HCT116 (cell line): Measurements from ENCODE around the gene CHMP1B. TPM values are rescaled to one million over a fixed set of nuclear protein-coding genes. Genes with fewer than 3 reads are reported as not detected.

ENCODE experiments used
- ATAC-seq: fragments of 200-7000 bp; cut with Tn5 transposase; 2 replicates; pipeline ENCODE4 v1.9.1; 2020; ENCODE audit warnings: mild to moderate bottlenecking, moderate library complexity
- BruUV-seq: library from RNA; stranded (reverse); fragments of 400-500 nt; replicated peaks from 2 replicates; lab custom pipeline; 2021; lab: Mats Ljungman, UMichigan
- CTCF ChIA-PET: fragments of 300-600 bp; sonication (Branson Sonifier 250); formaldehyde crosslinking; loops from one replicate; lab custom pipeline; 2021; ENCODE audit warnings: antibody characterized with exemption; lab: Charles Lee
- POLR2A ChIA-PET: fragments of 300-600, 350-600 bp; sonication (Branson Sonifier 250); formaldehyde crosslinking; loops from one replicate; lab custom pipeline; 2021; ENCODE audit warnings: antibody characterized with exemption; lab: Charles Lee
- RAD21 ChIA-PET, 2 experiments: fragments of 300-600 bp; sonication (Branson Sonifier 250); formaldehyde crosslinking; loops; one replicate each; lab custom pipeline; 2023; ENCODE audit warnings: low total read pairs in 2 of 2; ENCODE audit not compliant: uncharacterized antibody in 2 of 2, unreplicated experiment in 2 of 2, low non-redundant PET in 1 of 2; lab: Charles Lee
- DNase-seq: peaks from one replicate; pipeline ENCODE4 v3.0.0-alpha.2; 2010; ENCODE audit warnings: low read depth, low spot score
- H2AFZ ChIP-seq: fragments of 200-600 bp; shearing (Covaris generic), sonication (generic); 2 replicates; pipeline ENCODE4 v1.6.1; 2017; ENCODE audit warnings: low read depth, mixed run types, mixed read lengths, antibody characterized with exemption, low read length; ENCODE audit not compliant: poor library complexity, severe bottlenecking
- H3K27ac ChIP-seq: 2 replicates; pipeline ENCODE4 v1.5.1; 2012; ENCODE audit warnings: low read depth, low read length
- H3K27me3 ChIP-seq: fragments of 200-600 bp; sonication (generic); 2 replicates; pipeline ENCODE4 v1.6.1; 2016; ENCODE audit warnings: mixed run types, low read length, mixed read lengths; ENCODE audit not compliant: insufficient read depth
- H3K36me3 ChIP-seq, 2 experiments: fragments of 200-500 bp in 1 of 2; fragments of 200-600 bp in 1 of 2; sonication (Bioruptor generic) in 1 of 2; sonication (generic) in 1 of 2; 2 replicates each; pipeline versions ENCODE4 v1.5.1 to v1.6.1; 2014 to 2016; ENCODE audit warnings: low read length in 2 of 2, inconsistent platforms in 1 of 2, mixed read lengths in 1 of 2, mixed run types in 1 of 2; ENCODE audit not compliant: insufficient read depth in 2 of 2, control insufficient read depth in 1 of 2
- H3K4me1 ChIP-seq, 2 experiments: fragments of 200-600 bp in 1 of 2; sonication (generic) in 1 of 2; 2 replicates each; pipeline versions ENCODE4 v1.5.1 to v1.6.1; 2012 to 2017; ENCODE audit warnings: low read length in 2 of 2, inconsistent platforms in 1 of 2, mild to moderate bottlenecking in 1 of 2, mixed read lengths in 1 of 2, mixed run types in 1 of 2, moderate library complexity in 1 of 2; ENCODE audit not compliant: insufficient read depth in 2 of 2, control insufficient read depth in 1 of 2
- H3K4me2 ChIP-seq: fragments of 200-600 bp; sonication (generic); 2 replicates; pipeline ENCODE4 v1.6.1; 2017; ENCODE audit warnings: mixed run types, low read length, mixed read lengths
- H3K4me3 ChIP-seq, 2 experiments: fragments of 200-600 bp in 1 of 2; sonication (generic) in 1 of 2; replicated peaks in 1 of 2; 2 replicates each; pipeline ENCODE4 v1.5.1; 2011 to 2016; ENCODE audit warnings: low read length in 2 of 2, control low read depth in 1 of 2, low read depth in 1 of 2, mild to moderate bottlenecking in 1 of 2, mixed read lengths in 1 of 2, mixed run types in 1 of 2
- H3K79me2 ChIP-seq: fragments of 200-600 bp; sonication (generic); 2 replicates; pipeline ENCODE4 v1.6.1; 2017; ENCODE audit warnings: mild to moderate bottlenecking, mixed run types, low read length, moderate library complexity, mixed read lengths; ENCODE audit not compliant: insufficient read depth
- H3K9ac ChIP-seq: fragments of 200-600 bp; sonication (generic); 2 replicates; pipeline ENCODE4 v1.6.1; 2016; ENCODE audit warnings: low read length, mixed read lengths
- H3K9me2 ChIP-seq: fragments of 200-600 bp; sonication (generic), shearing (Covaris generic); 2 replicates; pipeline ENCODE4 v1.6.1; 2017; ENCODE audit warnings: mixed run types, mild to moderate bottlenecking, moderate library complexity; ENCODE audit not compliant: insufficient read depth
- H3K9me3 ChIP-seq, 2 experiments: fragments of 200-500 bp in 1 of 2; fragments of 200-600 bp in 1 of 2; sonication (Bioruptor generic) in 1 of 2; sonication (generic) in 1 of 2; 2 replicates each; pipeline ENCODE4 v1.6.1; 2014 to 2017; ENCODE audit warnings: low read length in 2 of 2, mixed read lengths in 2 of 2, inconsistent platforms in 1 of 2, low read depth in 1 of 2, mild to moderate bottlenecking in 1 of 2, mixed run types in 1 of 2, moderate library complexity in 1 of 2; ENCODE audit not compliant: control insufficient read depth in 1 of 2, insufficient read depth in 1 of 2
- H4K20me1 ChIP-seq: fragments of 200-600 bp; sonication (generic), shearing (Covaris generic); 2 replicates; pipeline ENCODE4 v1.6.1; 2017; ENCODE audit warnings: mixed run types, mild to moderate bottlenecking, moderate library complexity; ENCODE audit not compliant: insufficient read depth
- ATF3 ChIP-seq: IDR thresholded peaks from 2 replicates; pipeline ENCODE4 v1.6.1; 2012
- CTCF ChIP-seq, 3 experiments: fragments of 200-600 bp in 1 of 3; sonication (generic) in 1 of 3; IDR thresholded peaks in 2 of 3; conservative IDR thresholded peaks in 1 of 3; 2 replicates each; pipeline ENCODE4 v1.5.1; 2012 to 2017; ENCODE audit warnings: low read depth in 2 of 3, low read length in 2 of 3, antibody characterized with exemption in 1 of 3, borderline replicate concordance in 1 of 3, control low read depth in 1 of 3, mild to moderate bottlenecking in 1 of 3, mixed read lengths in 1 of 3, mixed run types in 1 of 3, moderate library complexity in 1 of 3; ENCODE audit not compliant: insufficient read depth in 1 of 3
- EZH2 ChIP-seq: fragments of 200-600 bp; sonication (generic); IDR thresholded peaks from 2 replicates; pipeline ENCODE4 v1.6.1; 2017; ENCODE audit warnings: antibody characterized with exemption, mixed run types
- POLR2A ChIP-seq: IDR thresholded peaks from 2 replicates; pipeline ENCODE4 v1.7.0; 2011; ENCODE audit warnings: borderline replicate concordance; ENCODE audit not compliant: insufficient read depth, insufficient read length; ENCODE audit errors: extremely low read depth
- RAD21 ChIP-seq: IDR thresholded peaks from 2 replicates; pipeline ENCODE4 v1.6.1; 2012; ENCODE audit warnings: low read depth, mild to moderate bottlenecking
- REST ChIP-seq: IDR thresholded peaks from 2 replicates; pipeline ENCODE4 v1.6.1; 2012; ENCODE audit warnings: low read depth
- YY1 ChIP-seq: IDR thresholded peaks from 2 replicates; pipeline ENCODE4 v1.6.1; 2011; ENCODE audit warnings: low read length, low read depth, moderate library complexity, mild to moderate bottlenecking; ENCODE audit not compliant: insufficient replicate concordance; ENCODE audit errors: extremely low read depth
- intact Hi-C: fragments of 100-400 bp; cut with micrococcal nuclease; formaldehyde crosslinking; loops from 2 replicates; pipeline ENCODE4 v1.10.0; 2022
- total RNA-seq: library from RNA; stranded (reverse); gene quantifications from one replicate; pipeline ENCODE4 v1.2.1, GENCODE V29; 2021; ENCODE audit not compliant: unreplicated experiment

The CHMP1B gene
- total RNA-seq, 1 experiment from 2014 or later, result 30.3 TPM

GRCh38 chr18:11874676-11875075, 23.5 kb downstream of the CHMP1B start:
- Histone ChIP-seq H3K4me3 (no peak overlapping the region), H2AFZ (no peak overlapping the region), H3K27ac (no peak overlapping the region), H3K27me3 (no peaks in the 10 kb centered on the region), H3K9ac (no peak overlapping the region), H3K9me2 (no peaks in the 10 kb centered on the region), H3K9me3 (peaks cover 0 to 3% of the 10 kb centered on the region in 2 experiments; a peak in 1 of 4 replicates), H3K4me1 (peaks cover 0 to 4% of the 10 kb centered on the region in 2 experiments; a peak in 1 of 4 replicates), H3K79me2 (no peaks in the 10 kb centered on the region), H3K36me3 (no peaks in the 10 kb centered on the region), H4K20me1 (no peaks in the 10 kb centered on the region)
- DNase-seq, result no peak
- ChIA-PET CTCF (no interaction called here), RAD21 (no interaction called here)
- intact Hi-C loops, result no loop called here
- ATAC-seq, result no peak
- TF ChIP-seq ATF3 (no peak), POLR2A (no peak), RAD21 (no peak), CTCF (IDR thresholded peaks at IDR 0.05 in 2 of 3, conservative IDR thresholded peaks at IDR 0.05 in 1 of 3; ENCODE audit: borderline replicate concordance in 1 of 3, insufficient read depth in 1 of 3, low read depth in 2 of 3, low read length in 2 of 3) (no peak), EZH2 (no peak), REST (no peak), YY1 (no peak)
- TF ChIP-seq, all 23 proteins: peak for 0
- no TSS peak for BruUV-seq
- POLR2A ChIA-PET, result no interaction called here
- H3K4me2 ChIP-seq, result no peak overlapping the region
